ENCODE data around the gene PAPSS1.

Gene PAPSS1

GRCh38 chr4:107570952-107571351 lies 149.1 kb downstream of the PAPSS1 start:
- DNase-seq (ENCODE audit: low read depth in 1 of 2, low spot score in 1 of 2) = no peak

GRCh38 chr4:107564326-107564725 lies 155.7 kb downstream of the PAPSS1 start:
- no peak for DNase-seq (ENCODE audit: low read depth in 1 of 2, low spot score in 1 of 2)
